DMS153 (cell line): ENCODE measurements around the gene ANXA4.
"Not testable (repeated sequence)": the region's sequence is repeated elsewhere in the genome, so short reads cannot be mapped to it uniquely, and the experiment has no call there.

Experiments
- DNase-seq: peaks from one replicate; lab custom pipeline; 2025; lab: John Stamatoyannopoulos, UW

Gene ANXA4

GRCh38 chr2:69721022-69721421 is 20.9 kb upstream of the ANXA4 start:
- no peak for DNase-seq

- DNase-seq = no peak
Measured at GRCh38 chr2:69723791-69724190, 18.1 kb upstream of the ANXA4 start.

GRCh38 chr2:69724540-69725159 is 17.3 kb upstream of the ANXA4 start:
- DNase-seq = peak; percentile 60

- no peak for DNase-seq
Measured at GRCh38 chr2:69725706-69726360, 16.1 kb upstream of the ANXA4 start.

GRCh38 chr2:69729266-69729665 is 12.7 kb upstream of the ANXA4 start:
- no peak for DNase-seq

- no peak for DNase-seq
Measured at GRCh38 chr2:69729781-69730180, 12.2 kb upstream of the ANXA4 start.

GRCh38 chr2:69731147-69731970 is 10.6 kb upstream of the ANXA4 start:
- no peak for DNase-seq

- DNase-seq = no peak
Measured at GRCh38 chr2:69733342-69734034, 8.4 kb upstream of the ANXA4 start.

GRCh38 chr2:69734035-69734611 is 7.8 kb upstream of the ANXA4 start:
- DNase-seq = no peak

- DNase-seq = no peak
Measured at GRCh38 chr2:69734854-69735544, 6.9 kb upstream of the ANXA4 start.

- no peak for DNase-seq
Measured at GRCh38 chr2:69735686-69736085, 6.2 kb upstream of the ANXA4 start.

- DNase-seq = not testable (repeated sequence)
Measured at GRCh38 chr2:69738149-69738548, 3.8 kb upstream of the ANXA4 start.

GRCh38 chr2:69740502-69740951 is 1.4 kb upstream of the ANXA4 start:
- no peak for DNase-seq

GRCh38 chr2:69741229-69741574 is 732 bp upstream of the ANXA4 start:
- no peak for DNase-seq

GRCh38 chr2:69742322-69742952 is 503 bp downstream of the ANXA4 start:
- DNase-seq = no peak

GRCh38 chr2:69743847-69744264 is 1.9 kb downstream of the ANXA4 start:
- no peak for DNase-seq

GRCh38 chr2:69744456-69744855 is 2.5 kb downstream of the ANXA4 start:
- no peak for DNase-seq

GRCh38 chr2:69745035-69745434 is 3.1 kb downstream of the ANXA4 start:
- DNase-seq = no peak

GRCh38 chr2:69750246-69750645 is 8.3 kb downstream of the ANXA4 start:
- DNase-seq = no peak

GRCh38 chr2:69753659-69754363 is 11.9 kb downstream of the ANXA4 start:
- DNase-seq = no peak
